ENCODE data around the gene NOS1.

The NOS1 gene

DNA sequence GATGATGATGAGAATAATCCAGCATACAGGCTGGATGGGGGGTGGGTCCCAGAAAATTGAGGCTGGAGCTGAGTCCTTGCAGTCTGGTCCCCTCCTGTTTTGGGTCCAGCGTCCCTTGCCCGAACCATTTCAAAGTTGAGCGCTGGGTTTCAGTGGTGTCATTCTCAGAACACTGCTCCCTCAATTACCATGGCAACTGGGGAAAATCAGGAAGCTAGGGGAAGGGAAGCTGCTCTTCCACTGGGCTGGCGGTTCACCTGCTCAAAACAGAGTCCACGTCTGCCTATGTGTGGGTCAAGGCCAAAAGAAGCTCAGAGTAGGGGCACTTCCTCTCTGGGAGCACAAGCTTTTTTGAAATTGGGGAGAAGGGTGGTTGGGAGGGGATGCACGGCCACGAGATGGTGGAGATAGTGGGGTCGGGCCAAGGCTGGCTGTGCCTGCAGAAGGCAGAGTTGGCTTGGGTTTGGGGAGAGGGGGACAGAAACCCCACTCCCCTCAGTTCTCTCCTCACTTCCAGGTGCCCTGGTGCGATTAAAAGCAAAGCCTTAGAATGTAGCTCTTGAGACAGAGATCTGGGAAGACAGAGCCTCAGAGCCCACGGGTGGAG, 1.7 kb upstream of the NOS1 start:
- DNase-seq = no peak

DNA sequence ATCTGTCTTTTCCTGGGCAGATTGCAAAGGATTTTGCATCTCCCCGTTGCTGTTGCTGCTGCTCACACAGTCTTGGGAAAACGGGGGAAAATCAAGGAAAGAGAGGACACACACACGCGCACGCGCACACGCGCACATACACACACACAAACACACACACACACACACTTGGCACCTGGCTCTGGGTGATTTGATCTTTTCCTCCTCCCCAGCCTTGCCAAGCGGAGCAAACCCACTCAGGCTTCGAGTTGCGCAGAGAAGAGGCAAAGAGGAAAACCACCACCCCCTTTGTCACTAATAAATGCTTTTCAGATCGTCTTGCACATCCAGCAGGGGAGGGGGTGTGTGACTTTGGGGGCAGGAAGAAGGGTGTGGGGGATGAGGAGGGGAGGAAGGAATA, 965 bp upstream of the NOS1 start:
- DNase-seq = no peak

DNA sequence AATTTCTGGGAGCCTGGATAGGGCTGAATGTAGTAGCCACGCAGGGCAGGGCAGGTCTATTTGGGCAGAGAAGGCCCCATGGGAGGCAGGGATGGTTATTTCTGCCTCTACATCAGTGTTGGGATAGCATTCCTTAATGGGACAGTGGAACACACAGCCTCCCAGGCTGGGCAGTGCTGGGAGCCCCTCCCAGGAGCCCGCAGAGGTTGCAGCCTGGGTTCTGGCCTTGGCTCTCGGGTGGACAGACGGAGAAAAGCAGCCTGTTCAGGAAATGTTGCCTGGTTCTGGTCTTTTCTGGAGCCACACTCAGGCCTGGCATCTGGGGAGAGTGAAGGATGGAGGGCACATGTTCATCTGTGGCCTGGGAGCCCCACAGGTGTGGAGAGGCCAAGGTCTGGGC, 479 bp upstream of the NOS1 start:
- no peak for DNase-seq

DNA sequence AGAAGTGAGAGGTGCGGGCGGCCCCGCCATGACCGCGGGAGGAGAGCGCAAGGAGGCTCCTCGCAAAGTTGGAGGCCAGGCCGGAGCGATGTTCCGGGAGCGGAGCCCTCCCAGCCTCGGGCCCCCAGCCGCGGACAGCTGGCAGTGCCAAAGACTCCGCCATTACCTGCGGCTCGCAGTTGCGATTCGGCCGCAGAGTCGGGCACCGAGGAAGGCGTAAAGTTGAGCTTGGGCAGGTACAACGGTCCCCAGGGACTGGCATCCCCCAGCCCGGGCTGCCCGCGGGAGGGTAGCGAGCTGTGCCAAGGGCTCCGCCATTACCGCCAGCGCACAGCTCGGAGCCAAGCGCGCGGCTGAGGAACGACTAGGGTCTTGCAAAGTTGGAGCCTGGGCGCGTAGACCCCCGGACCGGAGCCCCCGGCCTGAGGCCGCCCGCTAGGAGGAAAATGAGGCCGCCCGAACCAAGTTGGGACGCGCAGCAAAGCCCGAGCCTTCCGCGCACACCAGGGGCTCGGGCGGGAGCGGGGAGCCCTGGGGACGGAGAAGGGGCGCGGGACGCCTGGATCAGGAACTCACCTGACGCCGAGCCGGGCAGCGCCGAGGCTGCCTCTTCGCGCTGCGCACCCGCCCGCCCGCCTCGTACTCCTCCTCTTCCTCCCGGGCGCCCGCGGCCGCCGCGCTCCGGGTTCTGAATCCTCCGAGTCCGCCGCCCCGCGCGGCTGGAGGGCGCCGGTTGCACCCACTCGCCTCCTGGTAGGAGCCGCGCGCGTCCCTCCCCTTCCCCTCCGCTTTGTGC, 677 bp downstream of the NOS1 start:
- peak; percentile 45 for DNase-seq

DNA sequence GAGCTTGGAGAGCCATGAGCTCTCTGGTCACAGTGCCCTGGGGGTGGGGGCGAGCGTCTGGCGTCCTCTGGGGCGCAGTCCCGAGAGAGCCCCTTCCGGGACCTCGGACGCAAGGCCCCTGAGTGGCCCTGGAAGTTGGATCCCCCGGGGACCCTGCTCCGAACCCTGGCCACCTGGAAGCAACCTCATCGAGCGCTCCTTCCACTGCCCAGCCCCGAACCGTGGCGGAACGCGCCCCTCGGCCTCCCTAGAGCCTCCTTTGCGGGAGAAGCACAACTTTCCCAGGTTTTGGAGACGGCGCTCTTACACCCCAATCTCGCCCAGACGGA, 1.2 kb downstream of the NOS1 start:
- no peak for DNase-seq

DNA sequence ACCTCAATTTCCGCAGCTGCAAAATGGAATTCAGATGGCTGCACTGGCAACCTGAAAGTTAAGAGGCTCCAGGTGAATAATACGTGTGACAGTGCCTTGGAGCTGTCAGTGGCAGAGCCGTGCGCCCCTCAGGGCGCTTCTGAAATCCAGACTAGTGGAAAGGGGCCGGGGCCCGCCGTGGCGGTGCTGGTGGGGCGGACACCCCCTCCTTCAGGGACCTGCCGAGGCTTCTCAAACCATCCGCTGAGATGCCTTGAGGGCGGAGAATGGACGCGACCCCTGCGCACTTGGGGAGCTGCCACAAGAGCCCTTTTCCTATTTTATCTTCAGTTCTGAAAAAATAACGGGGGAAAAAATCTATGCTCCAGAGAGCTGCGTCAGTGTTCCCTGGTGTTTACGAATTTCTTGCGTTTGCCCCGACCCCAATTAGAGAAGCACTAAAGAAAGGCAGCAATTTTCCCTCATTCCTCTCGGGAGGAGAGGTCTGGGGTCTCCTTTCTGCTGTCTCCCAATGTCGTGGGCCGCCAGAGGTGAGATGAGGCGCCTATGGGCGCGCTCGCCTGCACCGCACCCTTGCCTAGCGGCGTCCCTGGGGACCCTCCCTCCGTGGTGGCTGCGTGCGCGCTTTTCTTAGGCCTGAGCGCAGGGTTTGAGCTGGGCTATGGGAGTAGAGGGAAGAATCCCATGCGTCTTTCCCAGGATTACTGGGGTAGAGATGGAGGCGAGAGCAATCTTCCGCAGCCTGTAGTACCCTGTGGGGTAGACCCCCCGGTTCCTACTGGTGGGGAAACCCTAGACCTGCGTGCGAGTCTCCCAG, 2.2 kb downstream of the NOS1 start:
- DNase-seq = no peak

DNA sequence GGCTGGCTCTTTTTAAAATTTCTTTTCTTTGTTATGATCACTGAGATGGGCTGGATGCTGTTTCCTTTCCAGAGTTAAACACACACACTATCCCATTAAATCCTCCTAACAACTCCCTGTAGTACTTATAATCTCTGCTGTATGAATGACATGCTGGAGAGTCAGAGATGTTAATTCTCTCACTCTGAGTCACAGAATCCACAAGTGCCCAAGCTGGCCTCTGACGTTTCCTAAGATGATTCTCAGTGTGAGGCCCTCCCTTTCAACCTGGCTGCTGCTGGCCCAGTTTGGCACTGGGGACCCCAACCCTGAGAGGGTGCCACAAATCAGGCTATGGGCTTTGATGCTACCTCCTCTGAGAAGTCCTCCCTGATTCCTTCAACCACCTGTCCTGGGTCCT, 5.4 kb downstream of the NOS1 start:
- DNase-seq = no peak

DNA sequence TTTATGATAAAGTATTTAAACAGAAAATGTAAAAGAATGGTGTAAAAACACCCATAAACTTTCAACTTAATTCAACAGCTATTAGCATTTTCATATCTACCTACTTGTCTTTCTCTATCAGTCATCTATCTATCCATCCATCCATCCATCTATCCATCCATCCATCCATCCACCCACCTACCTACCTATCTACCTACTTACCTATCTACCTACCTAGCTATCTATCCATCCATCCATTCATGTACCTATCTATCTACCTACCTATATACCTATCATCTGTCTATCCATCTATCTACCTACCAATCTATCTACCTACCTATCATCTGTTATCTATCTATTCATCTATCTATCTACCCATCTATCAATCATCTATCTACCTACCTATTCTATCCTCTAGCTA, 8.5 kb downstream of the NOS1 start:
- DNase-seq = no peak

DNA sequence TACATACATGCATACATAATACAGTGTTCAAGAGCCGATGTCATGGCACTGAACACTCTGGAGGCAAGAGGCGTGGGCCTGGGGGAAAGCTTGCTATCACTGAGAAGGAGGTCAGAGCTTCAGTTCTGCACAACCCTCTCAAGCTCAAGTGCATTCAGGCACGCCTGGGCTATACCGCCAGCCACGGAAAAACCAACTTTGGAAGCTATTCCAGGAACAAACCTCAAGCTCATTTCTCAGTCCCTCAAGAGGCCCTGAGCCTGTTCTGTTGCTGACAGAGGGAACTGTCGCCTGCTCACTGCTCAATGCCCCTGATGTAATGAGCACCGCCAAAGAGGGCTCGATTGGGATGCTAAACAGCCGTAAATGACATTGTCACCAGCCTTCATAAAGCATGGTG, 9.2 kb downstream of the NOS1 start:
- DNase-seq = no peak

DNA sequence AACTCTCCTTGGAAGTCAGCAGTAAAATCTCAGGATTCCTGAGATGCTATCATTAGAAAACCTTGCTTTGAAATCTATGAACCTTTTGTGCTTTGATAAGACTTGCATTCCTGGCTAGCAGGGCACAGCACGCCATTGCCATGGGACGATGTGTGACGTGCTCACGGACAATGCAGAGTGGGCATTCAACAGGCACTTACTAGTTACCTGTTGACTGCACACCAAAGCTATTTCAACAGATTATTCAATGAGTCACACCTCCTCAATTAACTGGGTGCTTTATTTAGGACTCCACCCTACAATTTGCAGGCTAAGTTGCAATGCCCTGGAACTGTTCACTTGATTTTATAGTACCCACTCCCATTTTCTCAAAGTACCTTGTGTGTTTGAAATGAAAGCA, 11.3 kb downstream of the NOS1 start:
- no peak for DNase-seq

DNA sequence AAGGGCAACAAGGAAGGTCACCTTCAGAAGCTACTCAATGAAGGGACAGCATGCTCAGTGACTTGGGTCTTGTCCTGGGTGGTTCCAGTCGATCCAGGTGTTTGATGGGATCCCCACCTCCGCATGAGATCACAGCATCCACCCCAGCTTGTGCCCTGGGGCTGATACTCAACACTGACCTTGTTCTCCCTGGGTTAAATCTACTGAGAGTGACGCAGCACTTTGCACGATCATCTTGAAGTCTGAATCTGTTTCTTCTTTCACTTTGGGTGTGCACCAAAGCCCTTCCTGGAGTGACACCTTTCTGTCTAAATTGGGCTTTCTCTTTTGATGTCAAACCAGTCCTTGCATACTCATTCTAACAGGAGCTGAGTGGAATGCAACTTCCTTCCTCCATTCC, 13.8 kb downstream of the NOS1 start:
- no peak for DNase-seq

DNA sequence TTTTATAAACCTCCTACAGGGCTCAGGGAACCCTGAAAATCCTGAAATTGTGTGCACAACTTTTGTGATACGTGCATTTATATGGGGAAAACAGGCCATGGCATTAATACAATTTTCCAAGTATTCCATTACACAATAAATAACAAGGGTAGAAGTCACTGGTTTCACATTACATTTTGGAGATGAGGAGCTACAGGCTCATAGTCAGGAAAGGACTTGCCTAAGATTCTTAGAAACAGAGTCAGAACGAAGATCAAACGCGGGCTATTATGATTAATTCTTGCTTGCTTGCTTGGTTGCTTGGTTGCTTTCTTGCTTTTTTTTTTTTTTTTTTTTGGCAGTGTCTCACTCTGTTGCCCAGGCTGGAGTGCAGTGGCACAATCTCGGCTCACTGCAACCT, 16.7 kb downstream of the NOS1 start:
- DNase-seq = no peak

DNA sequence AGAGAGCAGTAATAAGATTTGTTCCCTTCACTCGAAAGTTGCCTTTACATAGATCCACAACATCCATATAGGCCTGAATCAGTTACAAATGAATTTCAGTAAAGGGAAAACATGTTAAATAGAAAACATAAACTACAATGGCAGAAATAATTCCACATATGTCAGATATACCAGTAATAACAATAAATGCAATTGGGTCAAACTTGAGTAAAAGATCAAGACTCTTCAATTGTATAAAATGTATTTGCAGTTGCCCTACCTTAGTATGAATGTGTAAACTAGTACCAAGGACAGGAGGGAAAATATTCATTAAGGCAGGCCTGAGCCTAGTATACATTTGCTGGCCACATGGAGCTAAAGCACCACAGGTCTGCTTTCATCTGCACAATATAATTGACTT, 17.6 kb downstream of the NOS1 start:
- no peak for DNase-seq

DNA sequence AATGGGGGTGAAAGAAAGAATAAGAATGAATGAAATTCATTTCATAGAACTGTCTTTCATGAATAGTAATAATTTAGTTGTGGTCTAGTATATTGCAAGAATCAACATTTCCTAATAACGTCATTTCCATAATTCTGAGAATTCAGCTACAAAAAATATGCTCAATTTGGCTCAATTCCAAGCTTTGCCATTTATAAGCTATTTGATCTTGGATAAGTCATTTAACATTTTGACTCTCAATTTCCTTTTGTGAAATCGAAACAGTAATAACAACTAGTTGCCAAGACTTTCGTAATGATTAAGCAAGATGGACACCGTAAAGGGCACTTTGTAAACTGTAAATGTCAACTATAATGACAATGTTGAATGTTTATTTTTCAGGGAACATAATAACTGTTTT, 18.1 kb downstream of the NOS1 start:
- no peak for DNase-seq

DNA sequence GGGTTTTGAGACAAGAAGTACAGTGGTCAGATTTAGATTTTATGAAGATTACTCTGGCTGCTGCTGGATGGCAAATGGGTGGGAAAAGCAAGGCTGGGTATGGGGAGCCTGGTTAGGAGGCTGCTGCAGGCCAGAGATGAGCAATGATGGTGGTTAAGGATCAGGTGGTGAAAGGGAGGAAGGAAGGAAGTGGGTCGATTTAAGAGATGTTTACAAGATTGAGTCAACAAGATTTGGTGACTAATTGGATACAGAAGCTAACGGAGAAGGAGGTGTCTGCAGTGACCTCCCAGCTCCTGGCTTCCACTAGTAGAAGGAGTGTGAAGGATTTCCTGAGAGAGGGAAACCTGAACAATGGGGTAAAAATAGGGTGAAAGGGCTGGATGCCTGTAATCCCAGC, 18.7 kb downstream of the NOS1 start:
- DNase-seq = no peak

DNA sequence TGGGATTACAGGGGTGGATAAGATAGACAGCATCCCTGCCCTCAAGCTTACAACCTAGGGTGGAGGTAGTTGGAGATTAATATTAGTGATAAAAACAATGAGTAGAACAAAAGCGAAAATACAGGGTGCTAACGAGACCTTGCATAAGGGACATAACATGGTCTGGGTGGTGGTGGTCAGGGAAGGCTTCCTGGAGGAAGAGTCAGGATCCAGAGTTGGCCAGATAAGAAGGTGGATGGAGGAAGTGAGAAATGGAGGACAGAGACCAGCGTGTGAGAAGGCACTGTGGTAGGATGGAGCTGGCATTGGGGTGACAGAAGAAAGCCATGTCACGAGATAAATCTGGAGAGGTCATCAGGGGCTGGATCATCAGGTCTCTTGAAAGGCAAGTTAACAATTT, 19.2 kb downstream of the NOS1 start:
- no peak for DNase-seq

DNA sequence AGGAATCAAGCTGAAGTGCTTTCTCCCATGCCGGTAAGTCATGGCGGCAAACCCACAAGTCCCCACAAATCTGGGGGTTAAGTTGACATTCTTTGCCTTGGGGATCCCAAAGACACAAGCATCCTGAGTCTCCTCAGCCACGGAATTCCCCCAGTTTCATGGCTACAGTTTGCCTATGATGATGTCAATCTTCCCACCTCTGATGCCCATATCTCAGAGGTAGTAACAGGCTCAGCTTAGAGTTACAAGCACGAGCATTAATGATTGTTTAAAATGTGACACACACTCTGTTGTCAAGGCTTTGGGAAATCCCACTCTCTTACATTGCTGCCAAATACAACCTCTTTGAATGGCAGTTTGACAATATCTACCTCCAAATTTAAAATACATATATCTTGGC, 22.3 kb downstream of the NOS1 start:
- DNase-seq = no peak

DNA sequence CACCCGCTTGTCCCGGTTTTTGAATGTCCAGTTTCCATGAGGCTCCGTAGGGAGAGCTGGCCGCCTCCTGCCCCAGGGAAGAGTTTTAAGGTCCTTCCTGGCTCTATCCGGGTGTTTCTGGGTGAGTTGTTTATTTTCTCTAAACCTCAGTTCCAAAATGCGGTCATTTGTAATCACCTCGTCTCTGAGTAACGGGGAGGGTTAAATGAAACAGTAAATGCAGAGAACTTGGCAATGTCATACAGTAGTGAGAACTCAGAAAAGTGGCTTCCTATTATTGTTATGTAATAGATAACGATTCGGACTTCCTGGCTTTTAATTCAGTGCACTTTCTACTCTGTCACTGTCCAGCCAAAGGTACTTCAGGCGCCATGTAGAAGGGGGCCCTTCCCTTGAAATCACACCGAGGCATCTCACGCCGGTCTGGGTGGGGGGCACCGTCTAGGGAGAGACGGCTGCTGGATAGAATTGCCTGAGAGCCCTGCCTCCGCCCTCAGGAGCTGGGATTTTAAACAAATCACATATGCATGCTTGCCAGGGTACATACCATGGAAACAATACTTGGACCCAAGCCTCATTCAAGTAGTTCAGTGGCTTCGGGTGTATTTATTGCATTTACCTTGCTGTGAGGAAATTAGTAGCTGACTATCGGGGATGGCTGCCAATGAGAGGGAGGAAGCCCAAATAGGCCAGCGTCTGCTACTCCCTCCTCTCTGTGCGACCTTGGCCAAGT, 26.4 kb downstream of the NOS1 start:
- DNase-seq = no peak

DNA sequence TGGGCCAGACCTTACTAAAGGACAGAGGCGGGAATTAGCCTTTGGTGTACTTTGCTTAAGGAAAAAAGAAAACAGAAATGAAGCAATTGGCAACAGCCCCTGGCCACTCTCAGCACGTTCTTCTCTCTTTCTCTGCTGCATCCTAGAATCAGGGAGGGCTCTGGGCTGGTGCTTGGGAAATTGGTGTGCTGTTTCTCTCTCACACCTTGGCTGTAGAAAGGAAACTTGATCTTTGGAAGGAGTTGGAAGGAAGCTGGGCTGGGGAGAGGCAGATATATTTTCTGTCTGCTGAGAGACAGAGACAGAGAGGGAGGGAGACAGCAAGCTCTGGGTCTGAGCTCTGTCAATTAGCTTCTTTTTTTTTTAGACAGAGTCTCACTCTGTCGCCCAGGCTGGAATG, 27.4 kb downstream of the NOS1 start:
- DNase-seq = no peak

DNA sequence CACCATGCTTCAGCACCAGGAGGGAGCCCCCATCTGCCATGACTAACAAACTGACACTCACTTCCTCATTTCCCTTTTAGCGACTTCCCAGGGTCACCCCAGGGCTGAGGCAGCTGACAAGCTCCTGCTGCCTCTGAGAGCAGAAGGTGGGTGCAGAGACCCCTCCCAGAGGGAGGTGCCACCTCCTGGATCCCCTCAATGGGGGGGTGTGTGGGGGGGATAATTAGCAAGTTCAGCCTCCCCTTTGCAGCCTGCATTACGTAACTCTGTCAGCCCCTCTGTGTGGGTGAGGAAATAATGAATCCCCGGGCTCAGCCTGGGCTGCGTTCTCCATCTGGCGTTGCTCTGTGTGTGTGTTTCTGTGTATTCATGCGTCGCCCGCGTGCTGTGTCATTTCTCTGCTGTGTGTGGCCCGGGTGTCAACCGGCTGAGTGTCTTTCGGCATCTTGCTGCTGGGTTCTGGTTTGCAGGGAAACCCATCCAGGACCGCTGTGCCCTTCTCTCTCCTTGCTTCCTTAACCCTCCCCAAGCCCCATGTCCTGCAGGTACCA, 28.0 kb downstream of the NOS1 start:
- DNase-seq = no peak

DNA sequence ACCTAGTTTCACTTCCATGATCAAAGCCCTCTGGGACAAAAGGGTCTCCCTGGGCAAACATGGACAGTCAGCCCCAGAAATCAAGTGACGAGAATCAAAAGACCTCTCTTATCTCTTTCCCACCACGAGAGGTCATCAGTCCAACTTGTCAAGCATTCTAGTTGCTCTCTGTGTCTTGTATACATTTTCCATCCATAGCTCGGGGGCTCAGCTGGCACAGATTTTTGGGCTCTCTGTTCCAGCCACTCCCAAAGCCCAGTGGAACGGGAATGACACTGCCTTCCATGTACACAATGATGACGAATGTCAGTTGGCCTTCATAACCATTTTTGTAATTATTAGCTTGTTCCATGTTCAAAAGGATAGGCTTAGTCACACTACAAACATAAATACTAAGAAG, 29.7 kb downstream of the NOS1 start:
- DNase-seq = no peak

DNA sequence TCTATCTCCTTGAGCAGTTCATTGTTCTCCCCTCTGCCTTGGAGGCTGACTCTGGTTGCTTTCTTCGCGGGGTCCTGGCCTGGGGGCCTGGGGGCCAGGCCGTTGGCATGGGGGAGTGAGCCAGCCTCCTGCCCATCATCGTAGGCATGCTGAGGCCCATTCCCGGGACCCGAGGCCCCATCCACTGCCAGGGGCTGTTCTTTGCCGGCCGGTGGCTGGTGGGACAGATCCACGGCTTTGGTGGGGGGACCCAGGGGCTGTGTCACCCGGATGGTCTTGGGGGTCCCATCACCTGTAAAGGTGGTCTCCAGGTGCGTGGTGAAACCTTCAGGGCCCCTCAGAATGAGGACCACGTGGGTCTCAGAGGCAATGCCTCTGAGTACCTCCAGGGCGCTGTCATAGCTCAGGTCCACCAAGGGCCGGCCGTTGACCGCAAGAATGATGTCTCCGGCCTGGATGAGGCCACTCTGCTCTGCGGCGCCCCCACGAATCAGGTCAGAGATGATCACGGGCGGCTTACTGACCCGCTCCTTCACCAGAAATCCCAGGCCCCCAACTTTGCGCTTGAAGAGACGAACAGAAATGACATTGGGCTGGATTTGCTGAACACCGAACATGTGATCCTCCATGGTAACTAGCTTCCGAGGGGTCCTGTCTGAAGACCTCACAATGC, 30.8 kb downstream of the NOS1 start:
- DNase-seq = no peak

DNA sequence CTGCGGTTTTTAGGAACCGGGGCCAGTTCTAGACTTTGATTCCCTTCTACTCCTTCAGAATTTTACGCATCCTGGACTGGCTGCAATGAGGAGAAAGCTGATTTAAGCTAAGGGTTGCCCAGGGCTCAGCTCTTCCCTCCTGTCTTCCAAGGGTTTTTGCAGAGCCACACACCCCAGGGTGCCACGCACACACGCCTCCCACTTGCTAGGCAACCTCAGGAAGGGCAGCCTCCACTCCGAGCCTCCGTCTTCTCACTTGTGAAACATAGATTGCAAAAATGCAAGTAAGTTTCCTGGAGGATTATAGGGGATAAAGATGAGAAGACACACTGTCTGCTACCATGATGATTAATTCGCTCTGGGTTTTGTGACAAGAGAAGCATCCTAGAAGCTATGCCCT, 31.7 kb downstream of the NOS1 start:
- DNase-seq = no peak
